GM04504 (cell line): Measurements from ENCODE around the gene HOXA13.

ENCODE experiments used
- DNase-seq: peaks from one replicate; pipeline ENCODE4 v3.0.0-alpha.2; 2012; ENCODE audit warnings: low read depth

The HOXA13 gene

DNA sequence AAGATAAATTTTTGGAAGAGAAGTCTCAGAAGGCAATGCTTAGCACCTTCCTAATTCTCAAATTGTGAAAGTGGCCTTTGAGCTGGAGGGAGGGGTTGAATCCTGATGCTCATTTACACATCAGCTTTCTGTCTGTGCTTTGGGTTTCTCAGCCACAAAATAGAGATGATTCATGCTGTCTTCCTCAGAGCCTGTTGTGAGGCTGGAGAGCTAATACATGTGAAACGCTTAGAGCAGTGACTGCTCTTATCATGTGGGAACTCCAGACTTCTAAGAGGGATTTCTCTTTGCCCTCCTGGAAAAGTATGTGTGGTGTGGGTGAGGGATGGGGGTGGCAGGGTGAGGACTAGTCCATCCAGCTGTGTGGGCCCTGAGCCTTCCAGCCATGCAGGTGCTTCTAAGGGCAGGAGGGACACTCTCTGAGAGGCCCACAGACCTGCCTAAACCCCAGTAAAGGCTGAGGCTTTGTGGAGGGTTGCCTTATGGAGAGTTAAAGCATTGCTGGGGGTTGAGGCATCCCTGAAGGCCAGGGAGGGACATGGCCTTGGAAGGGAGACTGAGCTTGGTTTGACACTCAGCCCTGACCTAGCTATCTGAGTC lies 37.9 kb upstream of the HOXA13 start:
- peak; percentile 43 for DNase-seq

DNA sequence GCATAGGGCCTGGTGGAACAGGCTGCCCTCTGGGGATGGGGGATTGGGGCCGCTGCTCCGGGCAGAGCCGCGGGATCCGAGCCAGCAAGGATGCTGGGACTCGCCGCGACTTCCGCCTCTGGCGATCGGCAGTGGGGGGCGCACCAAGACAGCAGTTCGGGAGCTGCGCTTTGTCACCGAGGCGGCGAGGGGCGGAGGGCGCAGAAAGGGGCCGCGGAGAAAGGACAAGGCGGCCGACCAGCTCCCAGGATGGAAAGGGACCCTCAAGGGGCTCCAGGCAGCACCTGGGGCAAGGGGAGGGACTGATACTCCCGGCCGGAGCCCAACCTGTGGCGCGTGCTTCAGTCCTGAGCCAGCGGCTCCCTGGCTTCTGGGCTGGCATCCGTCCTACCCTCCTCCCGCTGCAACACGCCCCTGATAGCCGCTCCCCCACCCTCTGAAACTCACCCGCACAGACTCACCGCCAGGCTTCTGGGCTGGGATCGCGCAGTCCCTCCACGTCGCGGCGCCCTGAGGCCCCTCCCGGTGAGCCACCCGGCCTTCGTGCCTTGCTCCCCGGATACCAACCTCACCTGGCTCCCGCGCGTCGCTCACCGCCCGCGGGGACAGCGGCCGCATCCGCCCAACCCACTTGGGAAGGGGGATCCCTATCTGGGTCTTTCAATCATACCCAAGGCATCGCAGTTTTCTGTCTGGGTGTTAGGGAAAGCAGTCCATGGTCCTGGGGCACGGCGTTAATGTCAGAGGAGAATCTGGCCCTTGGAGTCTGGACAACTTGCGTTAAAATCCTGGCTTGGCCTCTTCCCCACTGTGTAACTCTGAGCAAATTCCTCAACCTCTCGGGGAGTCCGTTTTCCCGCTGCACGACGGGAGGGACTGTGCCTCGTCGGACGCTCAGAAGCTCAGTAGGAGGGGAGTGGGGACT lies 35.8 kb upstream of the HOXA13 start:
- DNase-seq: no peak

DNA sequence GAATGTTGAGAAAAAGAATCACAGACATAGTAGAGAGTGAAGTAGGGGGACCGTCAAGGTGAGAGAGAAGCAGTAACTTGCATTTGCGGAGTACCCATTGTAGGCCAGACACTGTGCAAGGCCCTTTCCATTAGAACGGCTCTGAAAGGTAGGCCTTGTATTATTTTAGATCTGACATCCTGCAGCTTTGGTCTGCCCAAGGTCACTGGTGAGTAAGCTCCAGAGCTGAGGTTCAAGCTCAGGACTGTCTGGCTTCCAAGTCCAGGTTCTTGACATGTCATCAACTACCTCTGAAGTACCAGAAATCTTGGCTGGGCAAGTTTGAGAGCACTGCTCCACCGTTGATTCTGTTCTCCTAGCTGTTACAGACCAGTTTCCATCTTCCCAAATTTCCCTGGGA lies 29.6 kb upstream of the HOXA13 start:
- no peak for DNase-seq

DNA sequence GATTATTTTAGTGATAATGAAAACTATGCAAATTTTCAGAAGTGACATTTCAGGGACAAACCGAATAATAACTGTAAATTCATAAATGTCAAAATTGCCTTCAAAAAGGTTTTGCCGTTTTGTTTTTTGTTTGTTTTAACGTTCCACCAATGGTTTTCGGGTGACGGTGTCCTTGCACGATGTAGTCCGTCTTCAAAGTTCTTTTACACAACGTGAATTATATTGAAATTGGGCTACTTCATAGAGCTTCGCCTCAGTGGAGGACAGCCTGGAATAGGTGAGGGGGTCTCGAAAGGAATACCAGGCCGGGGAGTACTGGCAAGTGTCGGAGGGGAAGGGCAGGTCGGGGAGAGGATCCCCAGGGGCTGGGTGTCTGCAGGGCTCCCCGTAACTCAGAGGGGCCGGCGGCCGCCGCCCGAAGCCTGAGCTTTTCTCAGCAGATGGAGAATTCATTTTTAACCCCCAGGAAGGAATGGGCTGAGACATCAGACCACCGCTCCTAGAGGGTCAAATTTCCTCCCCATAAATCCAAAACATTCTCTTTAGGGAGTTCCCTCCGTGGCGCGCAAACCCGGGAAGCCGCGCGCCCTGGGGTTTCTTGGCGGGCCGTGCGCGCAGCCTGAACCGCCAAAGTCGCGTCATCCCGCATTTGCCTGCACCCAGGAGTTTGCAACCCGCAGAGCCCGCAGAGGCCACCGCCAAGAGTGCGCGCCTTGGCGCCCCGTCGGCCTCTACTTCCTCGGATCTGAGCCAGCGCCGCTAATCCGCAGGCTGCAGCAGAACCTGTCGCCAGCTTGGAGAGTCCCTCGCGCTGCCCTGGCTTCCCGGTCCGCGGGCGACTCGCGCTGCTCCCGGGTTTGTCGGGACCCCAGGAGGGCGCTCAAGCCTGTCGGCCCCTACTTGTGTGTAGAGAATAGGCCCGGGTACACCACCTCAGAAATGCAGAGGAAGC lies 25.4 kb upstream of the HOXA13 start:
- DNase-seq: no peak

DNA sequence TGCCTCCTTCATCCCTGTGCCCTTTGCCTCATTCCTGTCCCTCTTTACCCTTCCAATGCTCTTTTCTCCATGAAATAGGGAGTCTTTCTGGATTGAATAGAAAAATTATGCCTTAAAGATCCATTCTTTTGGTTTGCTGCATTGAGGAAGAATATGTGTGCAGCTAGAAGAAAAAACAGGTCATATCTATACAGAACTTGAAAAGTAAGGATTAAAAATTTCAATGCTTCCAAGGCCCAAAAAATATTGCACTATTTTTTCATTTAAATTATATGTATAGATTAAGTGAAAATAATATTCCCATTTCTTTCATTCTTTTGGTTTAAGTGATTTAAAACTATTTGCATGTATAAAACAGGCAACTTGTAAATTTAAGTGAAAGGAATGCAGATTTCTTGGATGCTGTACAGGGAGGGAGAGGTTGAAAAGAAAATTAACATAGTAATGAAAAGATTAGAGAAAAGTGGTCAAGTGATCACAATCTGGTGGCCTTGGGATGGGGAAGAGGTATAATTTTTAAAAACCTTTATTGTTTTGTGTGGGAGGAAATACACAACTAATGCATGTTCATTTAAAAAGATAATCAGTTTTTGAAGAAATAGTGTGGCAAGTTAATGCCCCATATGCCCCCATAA lies 24.2 kb upstream of the HOXA13 start:
- no peak for DNase-seq

DNA sequence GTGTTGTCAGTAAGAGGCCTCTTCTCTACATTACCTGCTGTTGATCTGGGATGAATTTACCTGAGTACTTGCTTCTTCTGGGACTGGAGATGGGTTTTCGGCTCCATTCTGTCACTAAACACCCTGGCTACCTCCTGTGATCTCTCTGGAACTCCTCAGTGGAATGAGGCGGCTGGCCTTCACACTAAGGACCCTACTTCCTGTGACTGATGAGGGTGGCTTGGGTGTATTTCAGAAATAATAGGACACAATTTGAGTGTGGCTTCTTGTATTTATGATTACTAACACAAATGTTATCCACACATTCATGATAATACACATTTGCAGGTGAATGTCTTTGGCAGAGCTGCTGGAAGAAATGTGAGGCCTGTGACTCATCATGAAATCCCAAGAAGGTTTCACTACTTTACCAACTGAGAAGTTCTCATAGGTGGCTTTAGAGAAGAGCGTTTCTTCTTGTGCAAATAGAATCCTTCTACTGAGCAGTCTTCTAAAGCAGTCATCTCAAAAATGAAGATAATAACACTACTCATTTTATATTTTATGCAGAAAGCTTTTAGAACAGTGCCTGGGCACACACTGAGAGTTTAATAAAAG lies 21.4 kb upstream of the HOXA13 start:
- DNase-seq: no peak

DNA sequence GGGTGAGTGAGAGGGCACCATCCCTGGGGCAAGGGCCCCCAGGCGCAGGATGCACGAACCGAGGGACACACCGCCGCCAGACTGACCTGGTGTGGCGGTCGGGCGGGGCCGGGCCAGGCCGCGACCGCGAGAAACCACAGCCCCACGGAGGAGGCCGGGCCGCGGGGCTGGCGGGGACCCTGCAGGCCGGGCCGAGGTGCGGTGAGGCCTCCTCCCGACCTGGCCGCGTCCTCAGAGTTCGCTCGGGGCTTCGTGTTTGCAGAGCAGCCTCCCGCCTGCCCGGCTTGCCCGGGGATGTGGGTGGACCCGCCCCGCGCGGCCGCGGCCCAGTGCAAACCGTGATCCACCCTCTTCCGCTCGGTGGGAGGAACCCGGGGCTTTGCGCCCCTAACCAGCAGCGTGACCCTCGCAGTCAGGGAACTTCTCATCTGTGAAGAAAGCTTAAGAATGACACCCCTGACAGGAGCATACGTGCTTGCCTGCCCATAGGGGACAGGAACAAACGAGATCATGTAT lies 20.6 kb upstream of the HOXA13 start:
- DNase-seq: no peak

DNA sequence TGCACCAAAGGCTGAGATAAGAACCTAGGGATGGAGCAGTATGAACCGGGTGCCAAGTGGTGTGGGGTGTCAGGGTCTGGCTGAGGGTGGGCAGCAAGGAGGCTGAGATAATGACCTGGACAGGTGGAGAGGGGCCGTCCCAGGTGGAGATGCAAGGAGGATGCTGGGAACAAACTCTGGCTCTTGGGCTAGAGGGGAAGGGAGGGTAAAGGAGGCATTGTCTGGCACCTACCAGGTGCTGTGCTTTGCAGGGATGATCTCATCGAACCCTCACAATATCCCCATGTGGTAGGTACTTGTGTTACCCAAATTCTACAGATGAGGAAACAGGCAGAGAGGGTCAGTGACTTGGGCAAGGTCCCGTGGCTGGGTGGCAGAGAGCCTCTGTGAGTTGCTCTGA lies 19.9 kb upstream of the HOXA13 start:
- no peak for DNase-seq

DNA sequence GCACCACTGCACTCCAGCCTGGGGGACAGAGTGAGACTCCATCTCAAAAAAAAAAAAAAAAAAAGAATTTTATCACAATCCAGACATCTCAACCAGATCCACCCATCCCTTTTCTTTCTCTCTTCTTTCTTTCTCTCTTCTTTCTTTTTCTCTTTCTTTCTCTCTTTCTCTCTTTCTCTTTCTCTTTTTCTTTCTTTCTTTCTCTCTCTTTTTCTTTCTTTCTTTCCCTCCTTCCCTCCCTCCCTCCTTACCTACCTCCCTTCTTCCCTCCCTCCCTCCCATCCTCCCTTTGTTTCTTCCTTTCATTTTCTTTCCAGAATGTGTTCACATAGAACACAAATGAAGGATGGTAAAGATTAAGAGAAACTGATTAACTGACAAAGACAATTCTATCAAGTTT lies 18.1 kb upstream of the HOXA13 start:
- no peak for DNase-seq

DNA sequence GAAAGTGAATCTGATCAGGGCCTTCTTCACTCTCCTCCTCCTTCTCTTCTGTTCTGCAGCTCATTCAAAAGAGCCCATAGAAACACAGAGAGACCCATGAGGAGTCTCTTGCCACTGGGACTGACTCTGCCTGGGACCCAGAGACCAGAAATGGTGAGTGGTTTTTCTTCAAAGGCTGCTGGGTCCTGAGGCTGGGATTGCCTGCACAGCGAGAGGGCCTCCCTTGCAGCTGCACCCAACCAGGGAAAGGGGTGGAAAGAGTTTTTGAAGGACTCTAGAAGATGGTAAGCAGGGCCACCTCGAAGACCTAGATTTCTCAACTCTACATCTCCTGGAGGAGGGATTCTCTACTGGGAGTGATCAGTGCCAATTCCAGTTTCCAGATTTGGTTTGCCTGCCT lies 15.5 kb upstream of the HOXA13 start:
- DNase-seq: no peak

DNA sequence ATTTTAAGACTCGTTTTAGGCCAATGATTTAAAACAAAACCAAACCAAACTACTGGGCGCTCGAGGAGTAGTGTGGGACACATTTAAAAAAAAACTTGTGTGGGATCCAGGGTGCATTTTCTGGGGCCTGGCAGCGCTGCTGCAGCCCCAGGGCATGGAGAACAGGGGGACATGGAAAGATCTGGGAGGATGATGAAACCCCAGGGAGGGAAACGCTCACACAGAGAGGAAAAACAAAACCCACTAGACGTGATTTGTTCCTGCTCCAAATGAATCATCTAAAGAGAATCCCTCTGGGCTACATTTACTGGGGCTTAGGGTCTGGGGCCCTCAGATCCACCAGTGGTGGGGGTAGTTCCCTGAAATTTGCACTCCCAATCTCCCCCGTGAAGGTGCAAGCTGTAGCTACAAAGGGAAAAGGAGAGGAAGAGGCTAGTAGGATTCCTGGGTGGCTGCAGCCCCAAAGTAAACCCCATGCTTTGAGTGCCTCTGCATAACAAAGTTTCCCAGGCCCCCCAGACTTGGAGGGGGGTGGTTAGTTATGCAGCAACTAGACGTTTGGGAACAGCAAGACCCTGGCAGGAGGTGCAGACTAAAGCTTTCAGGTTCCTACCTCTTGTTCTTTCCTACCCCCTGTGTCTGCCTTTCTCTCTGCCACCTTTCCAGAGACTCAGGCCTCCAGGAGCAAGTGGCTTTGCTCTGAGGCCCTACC lies 14.5 kb upstream of the HOXA13 start:
- no peak for DNase-seq

DNA sequence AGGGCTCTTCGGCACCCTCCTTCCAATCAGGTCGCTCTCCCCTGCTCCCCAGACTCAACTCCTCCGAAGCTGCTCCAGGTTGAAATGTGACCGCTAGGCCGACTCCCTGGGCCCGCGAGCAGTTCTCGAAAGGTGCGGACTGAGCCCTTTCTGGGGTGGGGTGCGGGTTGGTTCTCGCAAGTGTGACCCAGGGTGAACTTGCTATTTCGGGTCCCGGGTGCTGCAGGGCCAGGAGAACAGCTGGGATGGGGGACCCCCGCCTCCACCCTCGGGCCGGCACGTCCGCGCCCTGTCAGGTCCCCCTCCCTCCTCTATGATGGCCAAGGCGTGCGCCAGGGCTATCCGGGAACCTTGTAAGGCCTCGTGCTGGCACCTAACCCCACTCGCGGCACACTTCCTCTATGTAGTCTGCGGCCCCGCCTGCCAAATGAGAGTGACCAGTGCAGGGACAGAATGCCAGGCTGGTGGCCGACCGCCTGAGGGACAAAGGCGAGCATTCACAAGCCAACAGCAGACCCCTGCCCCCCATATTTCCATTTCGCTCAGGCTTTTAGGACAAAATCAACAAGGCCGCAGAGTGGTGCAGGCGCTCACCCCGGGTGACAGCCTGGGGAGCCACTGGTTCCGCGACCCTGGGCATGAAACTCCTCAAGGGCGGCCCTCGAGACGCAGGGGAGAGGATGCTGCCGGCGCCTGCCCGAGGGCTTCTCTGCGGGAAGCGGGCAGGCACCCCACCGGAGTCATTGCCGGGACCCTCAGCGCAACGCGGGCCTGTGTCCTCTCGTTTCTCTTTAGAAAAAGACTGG lies 13.7 kb upstream of the HOXA13 start:
- no peak for DNase-seq

DNA sequence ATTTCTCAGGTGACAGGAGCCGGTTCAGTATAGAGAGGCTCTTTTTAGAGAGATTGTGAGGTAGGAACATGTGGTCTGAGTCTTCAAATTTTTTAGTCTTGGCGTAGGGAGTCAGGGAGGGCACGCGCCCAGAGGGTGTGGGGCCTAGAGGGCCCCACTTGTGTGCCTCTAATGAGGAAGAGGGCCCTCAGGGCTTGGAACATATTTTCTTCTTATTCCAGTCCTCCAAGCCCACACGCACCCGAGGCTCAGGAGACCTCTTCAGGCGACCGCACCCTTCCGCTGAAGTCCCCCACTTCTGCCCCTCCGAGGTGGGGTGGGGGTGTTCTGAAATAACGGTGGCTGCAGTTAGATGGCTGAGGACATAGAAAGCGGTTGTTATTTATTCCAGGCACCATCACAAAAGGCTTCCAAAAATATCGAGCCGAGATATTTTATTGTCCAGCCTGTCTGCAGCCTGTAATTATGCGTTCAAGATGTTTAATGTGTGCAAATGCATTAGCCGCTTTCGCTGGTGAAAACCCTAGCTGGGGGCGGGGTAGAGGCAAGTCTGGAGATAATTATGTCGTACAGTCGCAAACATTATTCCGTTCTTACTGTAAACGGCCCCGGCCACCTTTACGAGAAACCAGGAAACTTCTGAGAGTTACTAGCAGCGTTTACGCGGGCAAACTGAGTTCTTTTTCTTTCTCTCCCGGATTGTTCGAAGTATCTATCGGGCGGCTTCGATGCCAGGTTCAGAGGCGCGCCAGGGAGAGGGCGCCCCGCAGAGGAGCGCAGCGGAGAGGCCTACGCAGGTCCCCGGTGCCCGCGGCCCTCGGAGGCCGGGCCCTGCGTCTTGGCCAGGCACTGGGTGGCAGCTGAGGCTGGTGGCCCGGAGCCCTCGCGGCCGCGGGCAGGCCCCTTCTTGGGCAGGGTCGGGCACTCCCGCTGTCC lies 12.9 kb upstream of the HOXA13 start:
- DNase-seq: no peak

DNA sequence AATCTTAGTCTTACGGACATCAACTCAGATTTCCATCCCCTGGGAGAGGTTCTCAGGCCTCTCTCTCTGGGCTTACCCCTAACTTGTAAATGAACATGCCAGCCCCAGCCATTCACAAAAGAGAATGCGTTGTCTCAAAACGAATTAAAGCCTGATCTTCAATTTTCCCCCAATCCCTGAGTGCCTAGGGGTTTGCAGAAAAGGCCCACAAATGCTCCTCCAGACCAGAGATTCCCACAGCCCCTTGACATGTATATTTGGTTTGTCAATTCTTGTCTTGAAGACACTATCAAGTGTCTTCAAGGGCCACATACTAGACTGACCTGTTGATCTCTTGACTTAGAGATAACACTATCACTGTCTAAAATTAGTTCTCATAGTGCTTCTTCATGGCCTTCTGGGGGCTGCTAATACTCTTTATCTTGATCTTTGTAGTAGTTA lies 11.9 kb upstream of the HOXA13 start:
- DNase-seq: no peak

DNA sequence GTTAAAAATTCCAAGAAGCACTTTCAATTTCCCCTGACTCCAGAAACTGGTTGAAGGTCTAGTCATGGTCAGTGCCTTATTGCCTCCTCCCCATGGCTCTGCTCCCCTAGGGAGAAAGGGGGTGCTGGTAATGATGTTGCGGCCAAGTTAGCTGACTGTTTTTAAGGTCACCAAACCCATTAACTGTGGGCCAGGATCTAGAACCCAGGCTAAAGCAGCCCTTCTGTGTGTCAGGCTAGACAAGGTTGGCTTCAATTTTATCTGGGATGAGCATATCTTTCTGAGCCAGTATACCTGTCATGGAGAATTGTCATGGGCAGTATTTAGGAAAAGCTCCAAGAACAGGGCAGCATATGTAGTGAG lies 11.2 kb upstream of the HOXA13 start:
- no peak for DNase-seq

DNA sequence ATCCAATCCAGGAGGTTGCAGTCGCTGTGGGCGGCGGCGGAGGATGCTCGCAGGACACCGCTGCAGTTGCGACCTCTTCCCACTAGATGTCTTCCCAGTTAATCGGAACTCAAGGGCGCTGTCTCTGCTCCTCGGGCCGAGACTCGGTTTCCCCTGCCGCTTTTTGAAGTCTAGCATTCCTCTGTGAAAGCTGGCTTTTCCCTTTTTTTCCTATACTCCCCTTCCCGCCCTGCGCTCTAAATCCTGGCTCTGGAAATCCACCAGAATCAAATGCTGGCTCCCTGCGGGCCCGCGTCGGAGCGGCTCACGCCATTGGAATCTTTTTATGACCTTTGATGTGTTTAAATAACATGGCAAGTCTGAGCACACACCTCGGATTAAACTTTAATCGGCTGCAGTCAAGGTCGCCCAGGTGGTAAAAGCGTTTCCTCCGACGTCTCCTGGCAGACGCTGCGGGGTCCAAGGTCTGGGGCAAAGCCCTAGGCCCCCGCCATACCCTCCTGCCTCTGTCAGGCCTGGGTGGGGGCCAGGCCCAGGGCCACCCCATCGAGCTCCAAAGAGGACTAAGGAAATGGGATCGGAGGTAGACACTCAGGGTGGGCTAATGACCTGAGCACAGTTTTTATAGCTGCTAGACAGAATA lies 10.7 kb upstream of the HOXA13 start:
- no peak for DNase-seq

DNA sequence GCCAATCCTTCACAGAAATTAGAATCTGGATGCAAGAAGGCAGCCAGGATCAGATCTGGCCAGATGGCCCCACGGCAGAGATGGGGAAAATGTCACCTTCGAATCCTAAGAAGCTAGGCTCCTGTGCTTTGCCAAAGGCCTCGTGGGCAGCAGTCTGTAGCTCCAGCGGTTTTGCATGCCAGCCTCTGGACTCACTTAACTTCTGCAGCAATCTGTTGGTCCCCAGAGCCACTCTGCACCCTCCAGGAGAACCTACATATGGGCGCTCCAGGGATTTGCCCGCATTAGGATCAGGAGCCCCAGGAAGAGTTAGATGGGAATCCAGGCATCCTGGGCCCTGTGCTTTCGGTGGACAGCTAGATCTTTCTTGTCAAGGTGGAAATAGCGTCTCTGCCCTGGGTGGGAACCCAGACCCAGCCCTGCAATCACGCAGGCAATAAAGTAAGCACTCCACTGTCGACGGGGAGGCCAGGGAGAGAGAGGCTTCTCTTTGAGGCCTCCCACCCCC lies 10.1 kb upstream of the HOXA13 start:
- DNase-seq: no peak

DNA sequence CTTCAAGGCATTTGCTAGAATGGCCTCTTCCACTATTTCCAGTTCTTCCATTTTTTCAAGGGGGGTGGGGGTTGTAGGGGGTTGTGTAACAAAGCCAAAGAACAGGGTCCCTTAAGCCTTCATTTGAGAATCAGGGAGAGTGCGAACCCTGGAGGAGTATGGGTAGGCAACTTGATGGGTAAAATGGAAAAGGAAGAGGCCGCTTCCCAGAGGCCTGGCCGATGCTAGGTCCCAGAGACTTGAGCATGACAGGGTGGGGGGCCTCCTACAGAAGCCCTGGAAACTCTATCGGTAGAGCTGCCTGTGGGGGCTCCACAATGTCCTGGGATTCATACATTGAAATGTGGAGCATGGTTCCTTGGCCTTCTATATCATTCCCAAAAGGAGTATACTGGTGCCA lies 9.1 kb upstream of the HOXA13 start:
- DNase-seq: no peak
